GM19395 (cell line): Measurements from ENCODE around the gene PCDHA6.
"Not testable (repeated sequence)": the region's sequence is repeated elsewhere in the genome, so short reads cannot be mapped to it uniquely, and the experiment has no call there.

Experiments used
- ATAC-seq: cut with Tn5 transposase; IDR thresholded peaks from one replicate; pipeline ENCODE4 v1.9.1; 2021; ENCODE audit warnings: mild to moderate bottlenecking, moderate library complexity; ENCODE audit not compliant: unreplicated experiment

Gene PCDHA6

DNA sequence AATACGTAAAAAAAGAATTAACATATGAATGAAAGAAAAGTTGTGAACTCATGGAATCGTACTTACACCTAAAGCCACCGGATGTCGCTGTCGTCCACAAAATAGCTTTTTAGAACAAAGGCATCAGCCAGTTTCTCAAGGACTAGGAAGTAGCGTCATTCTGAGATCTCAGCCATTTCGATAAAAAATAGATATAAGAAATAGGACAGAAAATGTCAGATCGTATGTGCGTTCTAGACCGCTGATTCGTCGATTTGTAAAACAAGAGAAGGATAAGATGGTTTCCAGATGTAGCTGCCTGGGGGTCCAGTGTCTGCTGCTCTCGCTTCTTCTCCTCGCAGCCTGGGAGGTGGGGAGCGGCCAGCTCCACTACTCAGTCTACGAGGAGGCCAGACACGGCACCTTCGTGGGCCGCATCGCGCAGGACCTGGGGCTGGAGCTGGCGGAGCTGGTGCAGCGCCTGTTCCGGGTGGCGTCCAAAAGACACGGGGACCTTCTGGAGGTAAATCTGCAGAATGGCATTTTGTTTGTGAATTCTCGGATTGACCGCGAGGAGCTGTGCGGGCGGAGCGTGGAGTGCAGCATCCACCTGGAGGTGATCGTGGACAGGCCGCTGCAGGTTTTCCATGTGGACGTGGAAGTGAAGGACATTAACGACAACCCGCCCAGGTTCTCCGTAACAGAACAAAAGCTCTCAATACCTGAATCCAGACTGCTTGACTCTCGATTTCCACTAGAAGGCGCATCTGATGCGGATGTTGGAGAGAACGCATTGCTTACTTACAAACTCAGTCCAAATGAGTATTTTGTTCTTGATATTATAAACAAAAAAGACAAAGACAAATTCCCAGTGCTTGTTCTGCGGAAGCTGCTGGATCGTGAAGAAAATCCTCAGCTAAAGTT, 28.3 kb downstream of the PCDHA6 start, which contains the start of gene PCDHA10:
TSS of gene PCDHA10 (plus strand) at position 126 of the 903 bp plus-strand sequence. CDS start at position 278, 152 bp downstream.
- no peak for ATAC-seq

DNA sequence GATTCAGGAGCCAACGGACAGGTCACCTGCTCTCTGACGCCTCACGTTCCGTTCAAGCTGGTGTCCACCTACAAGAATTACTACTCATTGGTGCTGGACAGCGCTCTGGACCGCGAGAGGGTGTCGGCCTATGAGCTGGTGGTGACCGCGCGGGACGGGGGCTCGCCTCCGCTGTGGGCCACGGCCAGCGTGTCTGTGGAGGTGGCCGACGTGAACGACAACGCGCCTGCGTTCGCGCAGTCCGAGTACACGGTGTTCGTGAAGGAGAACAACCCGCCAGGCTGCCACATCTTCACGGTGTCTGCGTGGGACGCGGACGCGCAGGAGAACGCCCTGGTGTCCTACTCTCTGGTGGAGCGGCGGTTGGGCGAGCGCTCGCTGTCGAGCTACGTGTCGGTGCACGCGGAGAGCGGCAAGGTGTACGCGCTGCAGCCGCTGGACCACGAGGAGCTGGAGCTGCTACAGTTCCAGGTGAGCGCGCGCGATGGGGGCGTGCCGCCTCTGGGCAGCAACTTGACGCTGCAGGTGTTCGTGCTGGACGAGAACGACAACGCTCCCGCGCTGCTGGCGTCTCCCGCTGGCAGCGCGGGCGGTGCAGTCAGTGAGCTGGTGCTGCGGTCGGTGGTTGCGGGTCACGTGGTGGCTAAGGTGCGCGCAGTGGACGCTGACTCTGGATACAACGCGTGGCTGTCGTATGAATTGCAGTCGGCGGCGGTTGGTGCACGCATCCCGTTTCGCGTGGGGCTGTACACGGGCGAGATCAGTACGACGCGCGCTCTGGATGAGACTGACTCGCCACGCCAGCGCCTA, 29.6 kb downstream of the PCDHA6 start:
- no peak for ATAC-seq

DNA sequence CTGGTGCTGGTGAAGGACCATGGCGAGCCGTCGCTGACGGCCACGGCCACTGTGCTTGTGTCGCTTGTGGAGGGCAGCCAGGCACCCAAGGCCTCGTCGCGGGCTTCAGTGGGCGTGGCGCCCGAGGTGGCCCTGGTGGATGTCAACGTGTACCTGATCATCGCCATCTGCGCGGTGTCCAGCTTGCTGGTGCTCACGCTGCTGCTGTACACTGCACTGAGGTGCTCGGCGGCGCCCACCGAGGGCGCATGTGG, 30.2 kb downstream of the PCDHA6 start:
- ATAC-seq, result no peak

DNA sequence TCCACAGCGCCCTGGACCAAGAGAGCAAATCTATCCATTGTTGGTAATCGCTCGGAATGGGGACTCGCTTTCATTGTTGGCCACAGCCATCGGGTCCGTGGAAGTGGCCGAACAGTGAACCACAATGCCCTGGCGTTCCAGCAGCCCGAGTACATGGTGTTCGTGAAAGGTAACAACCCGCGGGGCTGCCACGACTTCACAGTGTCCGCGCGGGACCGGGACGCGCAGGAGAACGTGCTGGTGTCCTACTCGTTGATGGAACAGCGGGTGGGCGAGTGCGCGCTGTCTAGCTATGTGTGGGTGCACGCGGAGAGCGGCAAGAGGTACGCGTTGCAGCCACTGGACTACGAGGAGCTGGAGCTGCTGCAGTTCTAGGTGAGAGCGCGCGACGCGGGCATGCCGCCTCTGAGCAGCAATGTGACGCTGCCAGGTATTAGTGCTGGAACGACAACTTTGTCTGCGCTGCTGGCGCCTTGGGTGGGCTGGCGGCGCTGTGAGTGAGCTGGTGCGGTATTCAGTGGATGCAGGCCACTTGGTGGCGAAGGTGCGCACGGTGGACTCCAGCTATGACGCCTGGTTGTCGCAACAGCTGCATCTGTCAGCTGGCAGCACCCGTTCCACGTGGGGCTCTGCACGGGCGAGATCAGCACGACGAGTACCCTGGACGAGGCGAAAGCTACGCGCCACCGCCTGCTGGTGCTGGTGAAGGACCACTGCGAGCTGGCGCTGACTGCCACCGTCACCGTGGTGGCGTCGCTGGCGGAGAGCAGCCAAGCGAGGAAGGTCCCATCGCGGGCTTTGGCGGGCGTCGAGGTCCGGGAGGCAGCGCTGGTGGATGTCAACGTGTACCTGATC, 34.9 kb downstream of the PCDHA6 start:
- ATAC-seq, result no peak

DNA sequence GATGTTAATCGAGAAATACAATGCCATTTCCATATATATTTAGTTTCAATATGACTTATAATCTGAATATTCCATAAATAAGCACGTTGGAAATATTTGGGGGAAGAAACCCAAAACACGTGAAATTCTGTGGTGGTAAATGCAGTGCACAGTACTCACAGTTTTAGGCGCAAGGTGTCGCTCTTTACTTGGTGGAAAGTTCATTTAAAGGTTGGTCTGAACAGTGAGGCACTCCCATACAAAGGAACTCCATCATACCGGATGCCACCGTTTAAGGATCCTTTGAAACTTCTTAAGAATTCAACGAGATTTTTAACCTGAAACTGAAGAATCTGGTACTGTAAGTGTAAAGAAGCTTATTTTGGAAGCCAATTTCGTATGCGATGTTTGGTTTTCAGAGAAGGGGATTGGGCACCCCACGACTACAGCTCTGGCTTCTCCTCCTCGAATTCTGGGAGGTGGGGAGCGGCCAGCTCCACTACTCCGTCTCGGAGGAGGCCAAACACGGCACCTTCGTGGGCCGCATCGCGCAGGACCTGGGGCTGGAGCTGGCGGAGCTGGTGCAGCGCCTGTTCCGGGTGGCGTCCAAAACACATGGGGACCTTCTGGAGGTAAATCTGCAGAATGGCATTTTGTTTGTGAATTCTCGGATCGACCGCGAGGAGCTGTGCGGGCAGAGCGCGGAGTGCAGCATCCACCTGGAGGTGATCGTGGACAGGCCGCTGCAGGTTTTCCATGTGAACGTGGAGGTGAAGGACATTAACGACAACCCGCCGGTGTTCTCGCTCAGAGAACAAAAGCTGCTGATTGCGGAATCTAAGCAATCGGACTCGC, 41.2 kb downstream of the PCDHA6 start, which contains the start of gene PCDHA11:
TSS of gene PCDHA11 (plus strand) at position 237 of the 834 bp plus-strand sequence. CDS start at position 384, 147 bp downstream.
- ATAC-seq, result no peak

DNA sequence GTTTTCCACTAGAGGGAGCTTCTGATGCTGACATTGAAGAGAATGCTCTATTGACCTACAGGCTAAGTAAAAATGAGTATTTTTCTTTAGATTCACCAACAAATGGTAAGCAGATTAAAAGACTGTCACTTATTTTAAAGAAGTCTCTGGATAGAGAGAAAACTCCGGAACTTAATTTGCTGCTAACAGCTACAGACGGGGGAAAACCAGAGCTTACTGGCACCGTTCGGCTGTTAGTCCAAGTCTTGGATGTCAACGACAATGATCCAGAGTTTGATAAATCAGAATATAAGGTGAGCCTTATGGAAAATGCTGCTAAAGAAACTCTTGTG, 41.8 kb downstream of the PCDHA6 start:
- ATAC-seq, result no peak

GRCh38 chr5:140870221-140871201, 42.8 kb downstream of the PCDHA6 start:
- no peak for ATAC-seq

DNA sequence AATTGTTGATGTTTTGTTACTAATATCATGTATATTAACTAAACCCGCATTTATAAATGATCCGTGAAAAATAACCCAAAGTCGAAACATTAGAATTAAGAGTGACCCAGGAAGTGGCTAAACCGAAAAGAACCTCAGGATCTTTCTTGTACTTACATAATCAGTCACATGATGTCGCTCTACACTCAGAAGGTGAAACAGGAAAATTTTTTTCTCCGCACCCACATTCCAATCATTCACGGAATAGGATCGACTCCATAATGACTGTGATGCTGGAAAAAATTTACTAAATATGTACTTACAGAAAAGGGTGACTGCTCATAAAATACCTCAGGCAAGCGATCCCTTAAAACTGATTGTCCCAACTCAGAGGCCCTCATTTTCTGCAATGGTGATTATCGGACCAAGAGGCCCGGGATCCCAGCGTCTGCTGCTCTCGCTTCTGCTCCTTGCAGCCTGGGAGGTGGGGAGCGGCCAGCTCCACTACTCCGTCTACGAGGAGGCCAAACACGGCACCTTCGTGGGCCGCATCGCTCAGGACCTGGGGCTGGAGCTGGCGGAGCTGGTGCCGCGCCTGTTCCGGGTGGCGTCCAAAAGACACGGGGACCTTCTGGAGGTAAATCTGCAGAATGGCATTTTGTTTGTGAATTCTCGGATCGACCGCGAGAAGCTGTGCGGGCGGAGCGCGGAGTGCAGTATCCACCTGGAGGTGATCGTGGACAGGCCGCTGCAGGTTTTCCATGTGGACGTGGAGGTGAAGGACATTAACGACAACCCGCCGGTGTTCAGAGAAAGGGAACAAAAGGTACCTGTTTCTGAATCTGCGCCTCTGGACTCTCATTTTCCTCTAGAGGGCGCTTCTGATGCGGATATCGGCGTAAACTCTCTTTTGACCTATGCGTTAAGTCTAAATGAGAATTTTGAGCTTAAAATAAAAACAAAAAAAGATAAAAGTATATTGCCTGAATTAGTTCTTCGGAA, 47.6 kb downstream of the PCDHA6 start, which contains the start of gene PCDHA12:
TSS of gene PCDHA12 (plus strand) at position 224 of the 981 bp plus-strand sequence. CDS start at position 389, 165 bp downstream.
- ATAC-seq, result no peak

DNA sequence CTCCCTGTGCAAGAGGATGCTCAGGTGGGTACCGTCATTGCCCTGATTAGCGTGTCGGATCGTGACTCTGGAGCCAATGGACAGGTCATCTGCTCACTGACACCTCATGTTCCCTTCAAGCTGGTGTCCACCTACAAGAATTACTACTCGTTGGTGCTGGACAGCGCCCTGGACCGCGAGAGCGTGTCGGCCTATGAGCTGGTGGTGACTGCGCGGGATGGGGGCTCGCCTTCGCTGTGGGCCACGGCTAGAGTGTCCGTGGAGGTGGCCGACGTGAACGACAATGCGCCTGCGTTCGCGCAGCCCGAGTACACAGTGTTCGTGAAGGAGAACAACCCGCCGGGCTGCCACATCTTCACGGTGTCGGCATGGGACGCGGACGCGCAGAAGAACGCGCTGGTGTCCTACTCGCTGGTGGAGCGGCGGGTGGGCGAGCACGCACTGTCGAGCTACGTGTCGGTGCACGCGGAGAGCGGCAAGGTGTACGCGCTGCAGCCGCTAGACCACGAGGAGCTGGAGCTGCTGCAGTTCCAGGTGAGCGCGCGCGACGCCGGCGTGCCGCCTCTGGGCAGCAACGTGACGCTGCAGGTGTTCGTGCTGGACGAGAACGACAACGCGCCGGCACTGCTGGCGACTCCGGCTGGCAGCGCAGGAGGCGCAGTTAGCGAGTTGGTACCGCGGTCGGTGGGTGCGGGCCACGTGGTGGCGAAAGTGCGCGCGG, 48.9 kb downstream of the PCDHA6 start:
- not testable (repeated sequence) for ATAC-seq

DNA sequence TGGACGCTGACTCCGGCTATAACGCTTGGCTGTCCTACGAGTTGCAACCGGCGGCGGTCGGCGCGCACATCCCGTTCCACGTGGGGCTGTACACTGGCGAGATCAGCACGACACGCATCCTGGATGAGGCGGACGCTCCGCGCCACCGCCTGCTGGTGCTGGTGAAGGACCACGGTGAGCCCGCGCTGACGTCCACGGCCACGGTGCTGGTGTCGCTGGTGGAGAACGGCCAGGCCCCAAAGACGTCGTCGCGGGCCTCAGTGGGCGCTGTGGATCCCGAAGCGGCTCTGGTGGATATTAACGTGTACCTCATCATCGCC, 49.5 kb downstream of the PCDHA6 start:
- ATAC-seq, result no peak
